GM10266 (cell line): ENCODE measurements around the gene MYO18B.

Experiments
- DNase-seq: peaks from one replicate; pipeline ENCODE4 v3.0.0; 2012; ENCODE audit errors: extremely low spot score
- CTCF ChIP-seq: IDR thresholded peaks from 2 replicates; pipeline ENCODE4 v1.5.1; 2012; ENCODE audit warnings: mild to moderate bottlenecking, low read depth; ENCODE audit not compliant: control insufficient read depth, insufficient read depth; ENCODE audit errors: missing control alignments

The MYO18B gene

DNA sequence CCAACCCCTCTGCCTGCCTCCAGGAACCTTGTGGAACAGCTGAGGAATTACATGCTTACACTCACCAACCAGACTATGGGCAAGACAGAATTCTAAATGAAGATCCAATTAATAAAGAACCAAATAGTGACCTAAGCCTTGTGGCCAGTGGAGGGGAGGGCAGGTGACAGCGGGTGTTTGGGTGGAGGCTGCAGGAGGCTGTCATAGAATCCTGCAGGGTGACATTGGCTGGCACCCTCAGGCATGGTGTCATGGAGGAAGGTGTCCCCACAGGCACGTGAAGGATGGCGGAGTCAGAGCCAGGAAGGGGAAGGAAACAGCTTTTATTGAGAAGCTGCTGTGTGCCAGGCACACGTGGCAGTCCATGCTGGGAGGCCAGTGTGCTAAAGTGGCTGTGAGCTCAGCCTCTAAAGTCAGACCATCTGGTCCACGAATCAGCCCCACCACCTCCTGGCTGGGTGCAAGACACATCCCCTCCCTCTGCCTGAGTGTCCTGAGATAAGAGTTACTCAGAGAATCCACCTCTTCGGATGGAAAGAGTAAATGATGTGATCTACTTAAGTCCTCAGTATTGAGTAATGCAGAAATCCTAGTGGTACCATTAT, 8.7 kb downstream of the MYO18B start:
- TF ChIP-seq CTCF = no peak
- DNase-seq = no peak

DNA sequence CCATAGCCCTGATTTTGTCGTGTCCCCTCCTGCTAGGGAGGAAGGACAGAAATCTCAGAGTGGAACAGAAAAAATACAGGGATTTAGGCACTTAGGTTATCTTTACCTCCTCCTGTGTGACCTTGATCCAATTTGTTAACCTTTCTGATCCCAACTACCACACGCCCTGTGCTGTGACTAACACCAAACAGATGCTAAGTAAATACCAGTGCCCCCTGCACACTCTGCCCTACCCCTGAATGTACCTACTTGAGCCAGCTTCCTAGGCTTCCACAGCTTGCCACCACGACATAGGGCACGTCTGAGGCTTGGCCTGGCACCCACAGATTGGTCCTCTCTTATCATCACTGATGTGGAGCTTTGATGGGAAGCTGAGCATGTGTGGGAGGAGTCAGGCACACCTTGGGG, 9.2 kb downstream of the MYO18B start:
- TF ChIP-seq CTCF = no peak
- DNase-seq = no peak

DNA sequence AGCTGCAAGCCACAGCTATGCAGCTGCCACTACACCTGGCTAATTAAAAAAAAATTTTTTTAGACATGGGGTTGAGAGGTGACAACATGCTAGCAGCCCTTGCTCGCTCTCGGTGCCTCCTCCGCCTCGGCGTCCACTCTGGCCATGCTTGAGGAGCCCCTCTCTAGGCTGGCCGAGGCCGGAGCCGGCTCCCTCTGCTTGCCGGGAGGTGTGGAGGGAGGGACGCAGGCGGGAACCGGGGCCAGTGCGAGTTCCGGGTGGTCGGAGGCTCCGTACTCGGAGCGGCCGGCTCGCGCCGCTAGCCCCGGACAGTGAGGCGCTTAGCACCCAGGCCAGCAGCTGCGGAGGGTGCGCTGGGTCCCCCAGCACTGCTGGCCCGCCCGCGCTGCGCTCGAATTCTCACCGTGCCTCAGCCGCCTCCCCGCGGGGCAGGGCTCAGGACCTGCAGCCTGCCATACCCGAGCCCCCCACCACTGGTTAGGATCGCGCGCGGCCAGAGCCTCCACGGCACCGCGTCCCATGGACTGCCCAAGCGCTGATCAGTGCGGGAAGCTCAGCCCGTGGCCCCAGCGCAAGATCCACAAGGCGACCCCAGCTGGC, 10.7 kb downstream of the MYO18B start:
- no peak for DNase-seq
- TF ChIP-seq CTCF = no peak

DNA sequence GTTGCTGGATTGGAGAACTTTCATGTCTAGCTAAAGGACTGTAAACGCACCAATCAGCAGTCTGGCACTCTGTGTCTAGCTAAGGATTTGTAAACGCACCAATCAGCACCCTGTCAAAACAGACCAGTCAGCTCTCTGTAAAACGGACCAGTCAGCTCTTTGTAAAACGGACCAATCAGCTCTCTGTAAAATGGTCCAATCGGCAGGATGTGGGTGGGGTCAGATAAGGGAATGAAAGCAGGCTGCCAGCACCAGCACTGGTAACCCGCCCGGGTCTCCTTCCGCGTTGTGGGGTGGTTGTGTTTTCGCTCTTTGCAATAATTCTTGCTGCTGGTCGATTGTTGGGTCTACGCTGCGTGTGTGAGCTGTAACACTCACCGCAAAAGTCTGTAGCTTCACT, 11.3 kb downstream of the MYO18B start:
- no peak for TF ChIP-seq CTCF
- DNase-seq = no peak

DNA sequence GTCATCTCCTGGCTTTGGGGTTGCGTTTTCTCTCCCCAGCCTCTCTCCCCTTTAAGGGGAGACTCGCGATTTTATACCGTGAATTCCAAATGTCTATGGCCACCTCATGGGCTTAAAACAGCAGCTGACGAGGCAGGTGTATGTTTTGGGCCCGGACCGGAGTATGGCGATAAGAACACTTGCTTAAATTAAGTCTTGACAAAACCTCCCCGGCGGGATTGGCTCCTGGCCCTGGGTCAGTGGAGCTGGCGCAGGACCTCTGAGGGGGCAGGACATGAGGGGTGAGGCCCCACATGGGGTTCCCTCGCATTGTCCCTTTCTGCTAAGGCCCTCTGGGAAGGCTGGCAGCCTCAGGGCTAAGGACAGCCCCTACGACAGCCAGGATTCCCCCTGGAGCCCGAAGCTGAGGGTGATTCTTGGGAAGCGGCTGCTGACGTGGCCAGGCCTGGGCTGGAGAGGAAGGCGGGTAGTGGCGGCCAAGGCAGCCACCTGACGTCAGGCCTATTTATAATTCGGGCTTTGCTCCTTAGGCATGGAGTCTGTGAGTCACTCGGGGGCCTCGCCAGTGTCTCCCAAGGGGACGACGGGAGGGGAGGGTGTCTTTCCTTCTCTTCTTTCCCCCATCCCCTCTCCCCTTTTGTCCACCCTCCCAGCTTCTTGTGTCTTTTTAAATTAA, 12.7 kb downstream of the MYO18B start:
- no peak for TF ChIP-seq CTCF
- no peak for DNase-seq

DNA sequence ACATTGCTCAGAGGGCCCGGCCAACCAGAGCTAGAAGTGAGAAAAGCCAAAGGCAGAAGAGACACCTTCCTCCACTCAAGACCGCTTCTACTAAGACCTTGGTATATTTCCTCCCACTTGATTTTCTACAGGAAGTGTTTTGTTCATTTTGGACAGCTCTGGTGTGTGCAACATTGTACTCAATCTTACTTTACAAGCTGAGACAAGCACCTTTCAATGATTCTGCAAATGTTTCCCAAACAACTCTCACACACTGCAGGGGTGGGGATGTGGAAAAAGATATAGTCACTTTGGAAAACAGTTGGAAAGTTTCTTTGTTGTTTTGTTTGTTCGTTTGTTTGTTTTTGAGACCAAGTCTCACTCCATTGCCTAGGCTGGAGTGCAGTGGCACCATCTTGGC, 15.7 kb downstream of the MYO18B start:
- DNase-seq = no peak

More for the DNA sequence above, 15.7 kb downstream of the MYO18B start:
- TF ChIP-seq CTCF = no peak
